Suppressor macrophage (primary cell): ENCODE results near the gene CYBA.
A peak's percentile ranks its signal among the peaks of the same experiment; 100 is the strongest.
"Not testable (repeated sequence)": the region's sequence is repeated elsewhere in the genome, so short reads cannot be mapped to it uniquely, and the experiment has no call there.

Experiments used
- DNase-seq, 4 experiments: peaks; one replicate each; pipeline ENCODE4 v3.0.0-alpha.2; 2020 to 2022

The CYBA gene

DNA sequence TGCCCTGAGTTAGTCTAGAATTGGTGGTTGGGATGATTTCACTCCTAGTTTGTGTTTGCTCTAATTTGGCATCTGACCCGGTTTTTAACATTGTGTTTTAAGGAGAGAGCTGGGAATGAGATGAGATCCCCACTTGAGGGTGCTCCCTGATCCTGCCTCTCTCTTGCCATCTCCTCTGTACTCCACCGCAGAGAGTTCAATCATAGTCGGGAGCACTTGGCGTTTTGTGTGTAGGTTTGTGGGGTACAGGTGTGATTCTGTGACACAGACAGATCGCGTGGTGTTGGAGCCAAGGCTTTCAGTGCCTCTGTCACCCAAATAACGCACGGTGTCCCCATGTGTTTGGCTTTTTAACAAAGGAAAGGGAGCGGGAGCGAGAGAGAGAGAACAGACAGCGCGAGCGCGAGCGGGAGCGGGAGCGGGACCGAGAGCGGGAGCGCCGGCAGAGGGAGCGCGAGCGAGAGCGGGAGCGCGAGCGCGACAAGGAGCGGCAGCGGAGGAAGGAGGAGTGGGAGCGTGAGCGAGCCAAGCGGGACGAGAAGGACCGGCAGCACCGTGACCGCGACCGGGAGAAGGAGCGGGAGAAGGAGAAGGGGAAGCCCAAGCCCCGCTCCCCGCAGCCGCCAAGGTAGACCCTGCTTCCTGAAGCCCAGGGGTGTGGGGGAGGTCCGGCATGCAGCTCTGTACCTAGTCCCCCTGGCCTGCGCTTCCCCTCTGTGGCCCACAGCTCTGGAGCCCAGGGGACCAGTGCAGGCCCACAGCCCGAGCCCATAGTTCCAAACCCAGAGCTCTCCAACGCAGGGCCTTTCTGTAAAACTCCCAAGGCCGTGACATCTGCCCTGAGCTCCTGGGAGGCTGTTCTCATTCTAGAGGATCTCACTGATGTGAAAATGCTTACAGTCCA, 39.7 kb downstream of the CYBA start:
- no peak for DNase-seq

DNA sequence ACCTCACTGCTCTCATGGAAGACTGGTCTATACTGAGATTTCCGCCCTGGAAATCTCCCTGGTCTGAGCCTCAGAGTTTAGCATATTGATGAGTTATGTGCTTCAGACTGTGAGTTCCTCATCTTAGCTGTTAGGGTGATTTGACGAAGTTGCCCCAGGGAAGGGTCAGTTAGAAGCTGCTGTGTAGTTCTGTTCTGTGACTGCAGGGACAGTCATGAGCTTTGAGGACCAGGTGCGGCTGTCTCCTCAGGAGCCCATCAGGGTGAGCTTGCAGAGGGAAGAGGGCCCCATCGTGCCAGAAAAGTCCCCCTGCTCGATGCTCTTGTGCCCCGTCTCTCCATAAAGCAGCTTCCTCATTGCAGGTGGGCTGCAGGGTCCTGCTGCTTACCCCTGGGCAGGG, 40.8 kb downstream of the CYBA start:
- DNase-seq, result no peak

DNA sequence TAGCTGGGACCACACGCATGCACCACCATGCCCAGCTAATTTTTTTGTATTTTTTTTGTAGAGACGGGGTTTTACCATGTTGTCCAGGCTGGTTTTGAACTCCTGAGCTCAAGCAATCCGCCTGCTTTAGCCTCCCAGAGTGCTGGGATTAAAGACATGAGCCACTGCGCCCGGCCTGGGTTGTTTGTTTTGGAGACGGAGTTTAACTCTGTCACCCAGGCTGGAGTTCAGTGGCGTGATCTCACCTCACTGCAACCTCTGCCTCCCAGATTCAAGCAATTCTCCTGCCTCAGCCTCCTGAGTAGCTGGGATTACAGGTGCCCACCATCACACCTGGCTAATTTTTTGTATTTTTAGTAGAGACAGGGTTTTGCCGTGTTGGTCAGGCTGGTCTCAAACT, 41.4 kb downstream of the CYBA start:
- DNase-seq, result not testable (repeated sequence)

DNA sequence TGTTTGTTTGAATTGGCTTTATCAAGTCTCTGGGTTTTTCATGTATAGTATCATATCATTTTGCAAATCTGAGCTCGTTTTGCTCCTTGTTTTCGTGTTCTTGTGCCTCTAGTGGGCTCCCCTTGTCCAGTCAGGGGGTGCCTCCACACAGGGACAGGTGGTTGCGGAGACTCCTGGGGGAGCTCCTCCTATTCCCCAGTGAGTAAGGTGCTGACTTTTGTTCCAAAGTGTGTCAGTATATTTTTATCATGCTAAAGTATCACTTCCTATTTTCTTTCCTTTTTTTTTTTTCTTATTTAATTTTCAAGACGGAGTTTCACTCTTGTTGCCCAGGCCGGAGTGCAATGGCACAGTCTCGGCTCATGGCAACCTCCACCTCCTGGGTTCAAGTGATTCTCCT, 42.8 kb downstream of the CYBA start:
- peak in 1 of 4 experiments; percentile 18 for DNase-seq

DNA sequence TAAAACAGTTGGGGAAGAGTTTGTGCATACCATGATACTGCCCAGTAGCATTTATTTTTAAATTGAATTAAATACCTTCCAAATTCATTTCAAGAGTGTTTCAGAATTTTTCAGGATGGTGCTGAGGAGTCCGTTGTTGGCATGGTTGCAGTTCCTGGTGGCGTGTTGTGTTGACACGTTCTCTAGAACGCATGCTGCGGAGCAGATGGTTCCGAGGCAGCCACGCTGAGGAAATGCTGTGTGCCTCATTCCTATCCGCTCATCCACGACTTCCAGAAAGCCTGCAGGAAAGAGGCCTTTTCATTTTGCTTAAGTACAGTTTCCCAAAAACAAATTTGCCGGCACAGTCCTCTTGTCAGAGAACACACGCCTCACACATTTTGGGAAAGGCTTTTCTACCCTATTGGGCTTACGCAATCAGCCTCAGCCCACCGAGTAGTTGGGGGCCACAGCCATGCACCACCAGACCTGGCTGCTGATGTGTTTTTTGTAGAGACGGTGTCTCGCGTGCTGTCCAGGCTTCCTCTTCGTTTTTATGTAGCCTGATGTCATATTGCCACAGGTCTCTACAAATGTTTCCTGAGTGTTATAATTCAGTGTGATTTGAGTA, 44.6 kb downstream of the CYBA start:
- DNase-seq, result no peak

DNA sequence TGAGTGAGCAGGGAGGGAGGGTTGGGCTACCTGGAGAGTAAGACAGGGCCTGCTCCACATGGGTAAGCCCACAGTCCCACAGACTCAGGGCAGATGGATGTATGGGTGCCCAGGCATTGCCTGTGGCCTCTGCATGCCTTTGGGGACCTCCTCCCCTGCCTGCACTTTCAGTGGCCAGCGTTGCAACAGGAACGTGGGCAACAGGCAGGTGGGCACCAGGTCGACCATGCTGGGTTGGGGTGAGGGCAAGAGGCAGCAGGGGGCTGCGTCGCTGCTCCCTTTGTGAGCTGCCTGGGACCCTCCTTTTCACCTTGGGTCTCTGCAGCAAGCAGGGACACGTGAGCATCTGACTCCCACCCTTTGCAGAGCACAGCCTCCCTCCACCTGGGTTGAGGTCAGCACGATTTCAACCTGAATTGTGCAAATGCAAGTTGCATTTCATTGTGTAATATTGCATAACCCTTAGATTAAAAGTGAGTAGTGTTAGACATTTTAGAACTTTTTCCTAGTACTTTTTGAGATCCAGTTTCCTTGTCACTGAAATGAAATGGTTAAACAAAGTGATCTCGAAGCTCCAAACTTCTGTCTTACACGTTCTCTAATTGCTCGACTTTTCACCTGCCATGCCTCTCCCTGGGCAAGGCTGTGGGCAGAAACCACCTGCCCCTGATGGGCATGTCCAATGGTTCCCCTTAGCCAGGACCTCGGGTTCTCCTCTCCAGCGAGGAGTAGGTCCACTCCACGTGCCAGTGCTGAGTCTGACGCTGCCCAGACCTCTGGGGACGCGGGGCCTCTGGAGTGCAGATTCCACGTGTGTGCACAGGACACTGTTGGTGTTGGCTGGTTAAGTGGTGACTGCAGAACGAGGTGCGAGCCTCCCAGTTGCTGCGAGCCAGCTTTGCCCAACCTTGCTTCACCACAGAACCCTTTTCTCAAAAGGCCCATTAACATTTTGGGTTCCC, 45.4 kb downstream of the CYBA start:
- DNase-seq, result no peak

DNA sequence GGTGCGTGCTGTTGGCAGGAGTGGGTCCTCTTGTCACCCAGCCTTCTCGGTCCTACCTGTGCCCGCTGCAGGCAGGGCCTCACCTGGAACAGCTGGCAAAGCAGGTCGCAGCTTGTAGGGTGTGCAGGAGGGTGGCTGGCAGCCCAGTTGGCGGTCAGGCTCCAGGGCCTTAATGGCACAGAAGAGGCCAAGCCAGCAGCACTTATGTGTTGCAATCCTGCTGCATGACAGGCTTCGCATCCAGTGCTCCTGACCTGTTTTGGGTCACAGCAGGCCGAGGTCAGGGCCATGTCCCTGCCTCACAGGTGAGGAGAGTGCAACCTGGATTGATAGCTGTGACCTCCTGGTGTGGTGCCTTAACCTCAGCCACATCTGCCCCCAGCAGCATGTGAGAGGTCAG, 48.8 kb downstream of the CYBA start:
- no peak for DNase-seq

DNA sequence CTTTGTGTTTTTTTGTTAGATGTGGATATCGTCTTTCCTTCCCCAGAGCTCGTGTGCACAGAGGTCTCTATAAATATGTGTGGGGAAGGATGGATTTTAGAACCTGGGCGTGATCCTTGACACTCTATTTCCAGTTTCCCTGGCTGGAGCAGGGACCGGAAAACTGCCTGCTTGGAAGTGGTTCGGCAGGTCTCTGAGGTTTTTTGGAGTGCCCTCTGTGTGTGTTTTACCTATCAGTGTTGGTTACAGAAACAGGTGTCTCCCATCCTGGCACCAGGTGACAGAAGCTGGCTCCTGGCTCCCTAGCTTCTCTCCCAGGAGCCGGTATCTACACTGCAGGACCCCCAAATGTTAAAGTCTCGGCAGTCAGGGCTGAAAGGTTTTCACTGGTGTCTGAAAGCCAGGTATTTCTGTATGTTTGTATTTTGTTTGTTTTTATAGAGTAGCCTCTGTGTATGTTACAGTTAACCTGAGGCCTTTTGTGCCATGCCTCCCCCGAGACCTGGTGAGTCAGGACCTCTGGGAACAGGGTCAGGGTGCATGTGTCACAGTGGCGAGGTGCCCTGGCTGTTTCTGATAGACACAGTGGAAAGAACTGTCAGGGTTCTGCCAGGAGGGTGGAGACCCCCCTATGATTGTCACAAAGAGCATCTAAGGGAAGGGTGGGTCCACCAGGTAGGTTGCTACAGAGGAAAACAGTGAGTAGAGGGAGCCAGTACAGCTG, 49.4 kb downstream of the CYBA start:
- DNase-seq, result no peak

DNA sequence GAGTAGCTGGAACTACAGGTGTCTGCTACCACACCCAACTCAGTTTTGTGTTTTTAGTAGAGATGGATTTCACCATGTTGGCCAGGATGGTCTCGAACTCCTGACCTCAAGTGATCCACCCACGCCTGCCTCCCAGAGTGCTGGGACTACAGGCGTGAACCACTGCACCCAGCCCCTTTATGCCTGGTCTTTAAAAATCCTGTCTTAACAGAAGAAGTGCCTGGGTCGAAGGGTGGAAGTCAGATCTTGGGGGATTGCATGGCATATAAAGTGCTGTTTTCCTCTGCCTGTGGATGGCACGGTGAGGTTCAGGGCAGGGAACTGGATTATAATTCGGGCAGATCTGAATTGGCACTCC, 50.3 kb downstream of the CYBA start:
- no peak for DNase-seq

DNA sequence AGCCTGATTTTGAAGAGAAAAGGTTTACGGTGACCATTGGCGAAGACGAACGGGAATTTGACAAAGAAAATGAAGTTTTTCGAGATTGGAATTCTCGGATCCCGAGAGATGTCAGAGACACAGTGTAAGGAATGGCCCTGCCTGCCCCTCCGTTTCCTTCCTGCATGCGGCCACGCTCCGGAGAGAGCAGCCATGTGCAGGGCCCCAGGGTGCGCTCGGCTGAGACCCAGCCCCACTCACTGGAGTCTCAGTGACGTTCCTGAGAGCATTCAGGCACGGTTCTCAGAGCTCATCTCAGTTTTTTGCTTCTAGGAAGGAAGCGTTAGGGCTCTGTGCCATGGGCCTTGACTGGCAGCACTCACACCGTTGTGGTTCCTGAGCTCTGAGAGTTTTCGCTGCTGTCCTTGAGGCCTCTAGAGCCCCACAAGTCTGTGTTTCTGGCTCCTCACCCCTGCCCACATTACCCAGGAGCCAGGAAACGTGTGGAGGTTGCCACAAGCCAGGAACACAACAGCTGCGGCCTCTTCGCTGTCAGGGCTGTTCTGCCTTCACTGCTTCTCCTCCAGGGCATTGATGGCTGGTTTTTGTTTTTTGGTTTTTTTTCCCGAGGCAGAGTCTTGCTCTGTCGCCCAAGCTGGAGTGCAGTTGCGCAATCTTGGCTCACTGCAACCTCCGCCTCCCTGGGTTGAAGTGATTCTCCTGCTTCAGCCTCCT, 50.9 kb downstream of the CYBA start:
- peak in 2 of 4 experiments; percentile 24 to 28 for DNase-seq

DNA sequence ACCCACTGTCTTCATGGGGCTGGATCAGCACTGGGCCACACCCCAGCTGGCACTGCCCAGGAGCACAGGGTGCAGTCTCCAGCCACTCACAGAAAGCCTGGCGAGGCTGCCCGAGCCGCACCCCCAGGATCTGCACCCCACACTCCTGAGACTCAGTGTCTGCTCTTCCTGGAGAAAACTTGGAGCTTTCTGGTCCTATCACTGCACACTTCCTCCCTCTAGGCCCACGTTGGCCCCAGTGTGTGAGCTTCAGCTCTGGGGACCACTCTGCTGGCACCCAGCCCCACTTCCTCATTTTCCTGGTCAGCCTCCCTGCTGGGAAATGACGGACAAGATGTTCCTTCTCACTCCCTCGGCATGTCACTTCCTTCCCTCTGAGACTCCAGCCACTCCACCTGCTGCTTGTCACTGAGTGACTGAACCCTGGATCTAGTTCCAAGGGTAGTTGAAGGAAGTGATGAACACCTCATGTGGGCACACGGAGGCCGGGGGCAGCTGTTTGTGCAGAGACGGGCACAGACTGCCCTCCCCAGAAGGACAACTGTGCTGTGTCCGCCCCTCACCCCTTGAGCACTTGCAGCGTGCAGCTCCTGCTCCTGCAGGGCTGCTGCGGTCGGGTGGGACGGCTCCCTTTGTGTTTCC, 51.6 kb downstream of the CYBA start:
- peak; percentile 92 to 96 (median 93) for DNase-seq

DNA sequence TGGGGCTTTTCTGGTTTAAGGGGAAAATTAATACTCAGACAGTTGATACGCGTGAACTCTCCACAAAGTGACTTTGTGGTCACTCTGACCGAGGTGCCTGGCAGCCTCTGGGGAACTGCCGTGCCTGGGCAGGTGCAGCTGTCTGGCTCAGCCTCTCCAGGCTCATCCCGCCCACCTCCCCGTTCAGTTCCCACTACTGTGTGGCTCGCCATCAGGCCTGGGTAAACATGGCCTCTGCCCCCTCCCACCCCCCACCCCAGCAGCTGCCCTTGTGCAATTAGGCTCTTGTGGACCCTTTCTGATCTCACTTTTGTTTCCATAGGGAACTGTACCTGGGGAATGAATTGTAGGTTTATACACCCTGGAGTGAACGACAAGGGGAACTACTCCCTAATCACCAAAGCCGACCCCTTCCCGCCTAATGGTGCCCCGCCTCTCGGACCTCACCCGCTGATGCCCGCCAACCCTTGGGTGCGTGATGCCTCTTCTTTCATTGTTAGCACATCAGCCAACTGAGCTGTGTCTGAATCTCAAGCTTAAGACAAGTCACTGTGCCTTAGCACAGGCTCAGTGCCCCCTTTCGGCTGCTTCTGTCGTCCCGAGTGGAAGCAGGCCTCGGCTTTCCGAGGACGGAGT, 52.9 kb downstream of the CYBA start:
- no peak for DNase-seq

DNA sequence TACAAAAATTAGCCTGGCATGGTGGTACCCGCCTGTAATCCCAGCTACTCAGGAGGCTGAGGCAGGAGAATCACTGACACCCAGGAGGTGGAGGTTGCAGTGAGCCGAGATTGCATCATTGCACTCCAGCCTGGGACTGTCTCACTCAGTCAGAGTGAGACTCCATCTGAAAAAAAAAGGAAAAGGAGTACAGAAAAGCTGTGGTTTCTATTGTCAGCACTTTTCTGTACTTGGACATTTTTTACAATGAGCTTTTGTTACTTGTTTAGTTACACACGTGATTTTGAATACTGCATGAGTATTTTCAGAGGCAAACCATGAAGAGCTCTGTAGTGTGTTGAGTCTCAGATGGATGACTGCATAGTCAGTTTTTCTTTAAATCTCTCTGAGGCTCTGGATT, 54.4 kb downstream of the CYBA start:
- DNase-seq, result peak; percentile 41 to 78 (median 57)

DNA sequence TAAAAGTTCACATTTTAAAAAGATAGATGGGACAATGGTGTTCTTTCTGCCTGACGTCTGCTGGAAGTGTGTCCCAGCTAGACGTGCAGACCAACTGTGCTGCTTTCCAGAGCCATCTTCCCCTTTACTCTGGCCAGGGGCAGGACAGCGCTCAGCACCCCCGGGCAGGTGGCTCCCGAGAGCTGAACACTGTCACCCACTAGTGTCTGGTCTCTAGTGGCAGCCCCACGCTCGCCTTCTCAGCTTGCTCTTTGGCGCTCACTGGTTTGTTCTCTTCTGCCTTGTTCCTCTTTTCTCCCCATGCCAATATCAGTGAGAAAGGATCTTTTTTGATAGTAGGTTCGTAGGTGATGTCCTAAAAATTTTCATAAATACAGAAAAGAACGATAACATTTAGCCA, 54.9 kb downstream of the CYBA start:
- no peak for DNase-seq

DNA sequence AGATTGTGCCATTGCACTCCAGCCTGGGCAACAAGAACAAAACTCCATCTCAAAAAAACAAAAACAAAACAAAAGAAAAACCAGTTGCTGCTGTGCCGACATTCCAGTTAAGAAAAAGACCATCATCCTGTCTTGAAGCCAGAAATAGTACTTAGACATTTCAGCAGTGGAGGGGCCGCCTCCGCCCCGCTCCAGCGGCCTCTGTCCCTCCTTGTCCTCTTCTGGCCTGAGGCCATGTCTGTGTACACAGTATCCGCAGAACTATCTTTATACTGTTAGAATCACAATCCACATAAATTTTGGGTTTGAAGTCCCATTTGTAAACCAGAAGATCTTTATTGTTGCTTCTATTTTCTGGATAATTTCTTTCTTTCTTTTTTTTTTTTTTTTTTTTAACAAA, 55.8 kb downstream of the CYBA start:
- no peak for DNase-seq

DNA sequence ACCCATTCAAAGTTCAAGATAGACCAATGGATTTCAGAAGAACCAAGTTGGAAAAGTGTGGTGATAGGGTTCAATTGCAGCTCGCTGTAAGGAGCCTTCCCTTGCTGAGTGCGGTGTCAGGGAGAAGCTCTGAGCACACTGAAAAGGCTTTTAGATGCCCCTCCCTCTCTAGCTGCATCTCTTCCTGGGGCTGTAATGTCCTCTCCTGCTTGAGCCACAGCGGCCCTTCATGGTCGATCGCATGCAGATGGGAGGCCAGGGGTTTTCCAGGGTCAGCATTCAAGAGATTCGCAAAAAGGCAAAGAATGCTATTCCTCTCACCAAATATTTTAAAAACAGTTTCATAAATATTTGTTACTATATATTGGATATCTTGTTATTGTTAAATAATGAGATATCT, 56.9 kb downstream of the CYBA start:
- DNase-seq, result no peak

DNA sequence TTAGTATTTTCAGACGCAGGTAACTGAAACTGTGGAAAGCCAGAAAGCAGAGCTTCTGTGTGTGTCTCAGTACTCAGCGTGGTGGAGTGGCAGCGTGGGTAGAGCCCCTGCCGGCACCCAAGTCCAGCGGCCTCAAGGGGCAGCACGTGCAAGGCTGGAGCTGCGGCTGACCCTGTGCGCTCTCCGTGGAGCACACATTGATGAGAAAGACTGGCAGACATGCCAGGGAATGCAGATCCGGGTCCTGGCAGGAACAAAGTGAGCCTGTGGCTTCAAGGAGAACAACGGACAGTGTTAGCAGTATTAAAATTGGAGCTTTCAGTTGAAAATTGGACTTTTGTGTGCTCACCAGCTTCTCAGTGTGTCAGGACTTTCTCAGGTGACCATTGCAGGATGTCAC, 57.4 kb downstream of the CYBA start:
- no peak for DNase-seq
